ELR (cell line): ENCODE data around the gene HOXC12.

Experiments
- DNase-seq: peaks from one replicate; pipeline ENCODE4 v3.0.0-alpha.2; 2015; ENCODE audit warnings: low read depth

The HOXC12 gene

GRCh38 chr12:53954694-53955035 is at the start of gene HOXC12:
Gene HOXC12 (plus strand): TSS chr12:53954903. CDS start chr12:53954930, 27 bp downstream.
- no peak for DNase-seq

GRCh38 chr12:53907103-53907502 is 47.6 kb upstream of the HOXC12 start:
- DNase-seq, result no peak

GRCh38 chr12:53916788-53917655 is 37.7 kb upstream of the HOXC12 start:
- DNase-seq, result no peak

GRCh38 chr12:53924521-53925405 is 29.9 kb upstream of the HOXC12 start:
- no peak for DNase-seq

- DNase-seq, result no peak
Observed at GRCh38 chr12:53927220-53928029, 27.3 kb upstream of the HOXC12 start.

GRCh38 chr12:53928054-53928835 is 26.5 kb upstream of the HOXC12 start:
- no peak for DNase-seq

- DNase-seq, result no peak
Observed at GRCh38 chr12:53929527-53929926, 25.2 kb upstream of the HOXC12 start.

- DNase-seq, result no peak
Observed at GRCh38 chr12:53930591-53931255, 24.0 kb upstream of the HOXC12 start.

- no peak for DNase-seq
Observed at GRCh38 chr12:53931844-53932581, 22.7 kb upstream of the HOXC12 start.

- DNase-seq, result no peak
Observed at GRCh38 chr12:53932915-53933314, 21.8 kb upstream of the HOXC12 start.

GRCh38 chr12:53935383-53936341 is 19.0 kb upstream of the HOXC12 start:
- DNase-seq, result no peak

GRCh38 chr12:53937099-53937498 is 17.6 kb upstream of the HOXC12 start:
- no peak for DNase-seq

- DNase-seq, result no peak
Observed at GRCh38 chr12:53937596-53938325, 16.9 kb upstream of the HOXC12 start.

GRCh38 chr12:53938326-53939140 is 16.2 kb upstream of the HOXC12 start, which contains the start of gene HOXC13:
Gene HOXC13 (plus strand): TSS chr12:53938831. CDS start chr12:53938907, 76 bp downstream.
- peak; percentile 88 for DNase-seq

- DNase-seq, result peak; percentile 52
Observed at GRCh38 chr12:53939141-53940108, 15.3 kb upstream of the HOXC12 start.

- no peak for DNase-seq
Observed at GRCh38 chr12:53940443-53941014, 14.2 kb upstream of the HOXC12 start.
